Breast epithelium (tissue), 4 donors: Measurements from ENCODE around the gene EHD4. TPM values are rescaled to one million over a fixed set of nuclear protein-coding genes. Genes with fewer than 3 reads are reported as not detected.
A peak's percentile ranks its signal among the peaks of the same experiment; 100 is the strongest.

Experiments
- DNase-seq, 2 donors: peaks; one replicate each; pipeline ENCODE4 v3.0.0-alpha.2; 2019; ENCODE audit warnings: low spot score in 2 of 2
- H3K27ac ChIP-seq, 2 donors: fragments of 200-600 bp; sonication (generic) in 1 of 2; one replicate each; pipeline ENCODE4 v1.5.1; 2016 to 2019; ENCODE audit warnings: mild to moderate bottlenecking in 1 of 2
- H3K27me3 ChIP-seq, 2 donors: fragments of 200-600 bp; sonication (generic) in 1 of 2; one replicate each; pipeline versions ENCODE4 v1.5.1 to v1.6.0; 2017 to 2019; ENCODE audit warnings: control low read depth in 1 of 2, mild to moderate bottlenecking in 1 of 2
- H3K36me3 ChIP-seq: fragments of 200-600 bp; one replicate; pipeline ENCODE4 v1.5.1; 2019
- H3K4me1 ChIP-seq, 2 donors: fragments of 200-600 bp; sonication (generic); one replicate each; pipeline ENCODE4 v1.5.1; 2016 to 2019; ENCODE audit warnings: control low read depth in 1 of 2
- H3K4me3 ChIP-seq, 3 donors: fragments of 200-600 bp; sonication (generic); 1 replicate in 2 of 3; 2 replicates in 1 of 3; pipeline ENCODE4 v1.5.1; 2016 to 2019; ENCODE audit warnings: mild to moderate bottlenecking in 3 of 3, moderate library complexity in 2 of 3
- H3K9me3 ChIP-seq, 2 donors: fragments of 200-600 bp; sonication (generic) in 1 of 2; one replicate each; pipeline ENCODE4 v1.5.1; 2016 to 2019; ENCODE audit warnings: control low read depth in 1 of 2
- CTCF ChIP-seq, 3 donors: fragments of 450-650 bp; IDR thresholded peaks; one replicate each; pipeline ENCODE4 v1.5.1; 2016 to 2017; ENCODE audit warnings: antibody characterized with exemption in 3 of 3, mild to moderate bottlenecking in 3 of 3, moderate library complexity in 3 of 3
- POLR2A ChIP-seq: fragments of 450-650 bp; IDR thresholded peaks from one replicate; pipeline ENCODE4 v1.6.1; 2016; ENCODE audit warnings: antibody characterized with exemption, mild to moderate bottlenecking, moderate library complexity
- POLR2AphosphoS5 ChIP-seq, 3 donors: sonication (generic); formaldehyde crosslinking; IDR thresholded peaks; one replicate each; pipeline ENCODE4 v1.6.1; 2017; ENCODE audit warnings: antibody characterized with exemption in 3 of 3
- intact Hi-C: fragments of 100-400 bp; cut with DNase I; formaldehyde crosslinking; loops from one replicate; pipeline ENCODE4 v1.15.1; 2023; ENCODE audit warnings: low total_unique reads
- total RNA-seq, 3 donors: library from RNA; depleted of rRNA; stranded (reverse); fragments of >200 nt; gene quantifications; one replicate each; pipeline ENCODE4 v1.1.0, GENCODE V29; 2016

EHD4 gene
- 10 to 100 TPM; 30.2 to 30.5 (median 30.4) TPM for total RNA-seq

- intact Hi-C loops: no loop called here
Observed at GRCh38 chr15:41972253-41973242, at the start of gene EHD4. EHD4 (minus strand) TSS chr15:41972557; CDS start chr15:41972494, 63 bp downstream.

GRCh38 chr15:42021593-42021992, 49.2 kb upstream of the EHD4 start:
- Histone ChIP-seq H3K27me3 (no peaks in the 10 kb centered on the region), H3K27ac (no peak overlapping the region)
- intact Hi-C loops: no loop called here

More at GRCh38 chr15:41972253-41973242, at the start of gene EHD4:
- DNase-seq: peak; percentile 98 to 99
- Histone ChIP-seq H3K4me3 (peak within 1 kb of the TSS; percentile 73 to 93 (median 74)), H3K27ac (peak within 1 kb of the TSS; percentile 96), H3K4me1 (peaks cover 0 to 7% of the 10 kb centered on the region in 2 donors), H3K27me3 (no peaks in the 10 kb centered on the region), H3K9me3 (no peaks in the 10 kb centered on the region), H3K36me3 (no peaks in the 10 kb centered on the region)
- TF ChIP-seq POLR2AphosphoS5 (IDR thresholded peaks at IDR 0.05) (peak; percentile 70 to 96 (median 87)), CTCF (IDR thresholded peaks at IDR 0.05) (peak in 1 of 3 donors; percentile 54), POLR2A (peak; percentile 87)

GRCh38 chr15:42020713-42021273, 48.4 kb upstream of the EHD4 start, which contains the start of gene PLA2G4E:
PLA2G4E (minus strand) TSS chr15:42021042; CDS start chr15:42021030, 12 bp downstream.
- Histone ChIP-seq H3K27me3 (no peaks in the 10 kb centered on the region), H3K4me1 (no peaks in the 10 kb centered on the region), H3K27ac (no peak within 1 kb of the TSS), H3K36me3 (no peaks in the 10 kb centered on the region), H3K9me3 (no peaks in the 10 kb centered on the region), H3K4me3 (no peak within 1 kb of the TSS)
- intact Hi-C loops: no loop called here
- TF ChIP-seq POLR2A (no peak), CTCF (IDR thresholded peaks at IDR 0.05) (no peak), POLR2AphosphoS5 (IDR thresholded peaks at IDR 0.05) (no peak)
- DNase-seq: no peak

More at GRCh38 chr15:42021593-42021992, 49.2 kb upstream of the EHD4 start:
- no peaks in the 10 kb centered on the region for H3K9me3 ChIP-seq
- TF ChIP-seq POLR2AphosphoS5 (IDR thresholded peaks at IDR 0.05) (no peak), CTCF (IDR thresholded peaks at IDR 0.05) (no peak), POLR2A (no peak)
- DNase-seq: no peak
- H3K36me3 ChIP-seq: no peaks in the 10 kb centered on the region
- H3K4me3 ChIP-seq: no peak overlapping the region
- H3K4me1 ChIP-seq: no peaks in the 10 kb centered on the region

DNA sequence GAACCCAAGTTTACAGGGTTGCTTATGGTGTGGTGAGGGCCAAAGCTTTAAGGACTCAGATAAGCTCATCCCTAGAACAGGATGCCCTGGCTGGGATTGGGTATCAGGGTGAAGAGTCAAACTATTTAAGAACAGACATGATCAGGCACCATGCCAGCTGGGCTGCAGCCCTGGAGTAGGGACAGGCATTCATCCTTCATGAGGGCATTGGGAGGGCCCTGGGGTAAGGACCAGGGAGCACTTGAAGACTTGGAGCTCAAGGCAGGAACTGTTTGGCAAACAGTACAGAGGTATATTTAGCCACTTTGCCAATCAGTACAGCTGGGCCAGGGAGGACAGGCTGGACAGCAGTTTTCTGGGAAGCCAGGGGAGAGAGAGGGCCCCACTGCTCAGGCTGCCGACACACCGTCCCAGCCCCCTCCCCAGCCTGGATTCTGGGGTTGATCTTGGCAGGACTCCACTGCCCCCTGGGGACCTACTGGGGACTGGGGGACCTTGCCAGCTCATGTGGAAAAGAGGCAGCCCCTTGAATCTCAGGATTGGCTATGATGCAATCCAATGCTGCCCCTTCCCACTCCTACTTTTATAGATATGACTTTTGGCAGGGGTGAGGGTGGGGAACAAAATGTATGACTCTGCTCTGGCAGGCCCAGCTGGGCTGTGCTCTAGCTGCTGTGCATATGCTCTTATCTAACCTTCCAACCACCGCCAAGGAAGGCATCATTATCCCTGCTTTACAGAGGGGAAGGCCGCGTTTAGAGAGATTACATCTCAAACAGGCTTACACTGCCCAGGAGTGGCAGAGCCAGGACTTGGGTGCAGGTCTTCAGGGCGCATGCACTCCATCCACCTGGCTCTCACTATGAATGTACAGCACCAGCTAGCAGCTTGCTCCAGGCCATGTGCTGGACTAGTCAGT, 46.2 kb upstream of the EHD4 start:
- Histone ChIP-seq H3K9me3 (no peaks in the 10 kb centered on the region), H3K27me3 (no peaks in the 10 kb centered on the region), H3K36me3 (no peaks in the 10 kb centered on the region), H3K27ac (no peak overlapping the region), H3K4me3 (no peak overlapping the region), H3K4me1 (no peaks in the 10 kb centered on the region)
- DNase-seq: no peak
- no peak for TF ChIP-seq POLR2A
- no peak for TF ChIP-seq POLR2AphosphoS5 (IDR thresholded peaks at IDR 0.05)
- no peak for TF ChIP-seq CTCF (IDR thresholded peaks at IDR 0.05)
- intact Hi-C loops: no loop called here
